CD14-positive monocyte (primary cell): Measurements from ENCODE around the gene PDIA5. TPM values are rescaled to one million over a fixed set of nuclear protein-coding genes. Genes with fewer than 3 reads are reported as not detected.

Source experiments
- DNase-seq, 3 donors: peaks; one replicate each; pipeline ENCODE4 v3.0.0-alpha.2; 2011 to 2022
- H2AFZ ChIP-seq: 2 replicates; pipeline ENCODE4 v1.6.0; 2012; ENCODE audit warnings: mild to moderate bottlenecking, low read depth, low read length, inconsistent platforms; ENCODE audit not compliant: insufficient read depth, poor library complexity, severe bottlenecking
- H3K27ac ChIP-seq, 2 donors: 1 replicate in 1 of 2; 2 replicates in 1 of 2; pipeline ENCODE4 v1.5.1; 2012 to 2013; ENCODE audit warnings: low read length in 2 of 2, control low read depth in 1 of 2, inconsistent platforms in 1 of 2, low read depth in 1 of 2, mild to moderate bottlenecking in 1 of 2
- H3K27me3 ChIP-seq, 2 donors: one replicate each; pipeline versions ENCODE4 v1.6.0 to v1.6.1; 2011 to 2013; ENCODE audit warnings: low read length in 2 of 2; ENCODE audit not compliant: control insufficient read depth in 2 of 2, insufficient read depth in 2 of 2
- H3K36me3 ChIP-seq, 2 donors: replicated peaks in 1 of 2; 1 replicate in 1 of 2; 2 replicates in 1 of 2; pipeline versions ENCODE4 v1.5.1 to v1.6.1; 2012 to 2013; ENCODE audit warnings: low read length in 2 of 2, control low read depth in 1 of 2, inconsistent platforms in 1 of 2, mild to moderate bottlenecking in 1 of 2; ENCODE audit not compliant: insufficient read depth in 2 of 2, control insufficient read depth in 1 of 2
- H3K4me1 ChIP-seq, 2 donors: 1 replicate in 1 of 2; 2 replicates in 1 of 2; pipeline versions ENCODE4 v1.5.1 to v1.6.1; 2012 to 2013; ENCODE audit warnings: low read length in 2 of 2, control low read depth in 1 of 2, inconsistent platforms in 1 of 2, mild to moderate bottlenecking in 1 of 2, moderate library complexity in 1 of 2; ENCODE audit not compliant: insufficient read depth in 2 of 2, control insufficient read depth in 1 of 2
- H3K4me2 ChIP-seq: replicated peaks from 2 replicates; pipeline ENCODE3; 2012; ENCODE audit warnings: low read length, moderate library complexity, mild to moderate bottlenecking; ENCODE audit not compliant: poor library complexity, severe bottlenecking; ENCODE audit errors: extremely low read depth
- H3K4me3 ChIP-seq, 3 experiments: fragments of 200-600 bp in 1 of 3; sonication (generic) in 1 of 3; replicated peaks in 1 of 3; 1 replicate in 2 of 3; 2 replicates in 1 of 3; pipeline ENCODE4 v1.5.1; 2011 to 2013; ENCODE audit warnings: low read length in 3 of 3, mild to moderate bottlenecking in 3 of 3, control low read depth in 2 of 3, low read depth in 2 of 3, inconsistent platforms in 1 of 3, moderate library complexity in 1 of 3
- H3K79me2 ChIP-seq: 2 replicates; pipeline ENCODE4 v1.6.0; 2012; ENCODE audit warnings: mild to moderate bottlenecking, control low read depth, inconsistent platforms, low read length, moderate library complexity; ENCODE audit not compliant: insufficient read depth
- H3K9ac ChIP-seq: 2 replicates; pipeline ENCODE4 v1.6.0; 2017; ENCODE audit warnings: low read length, mild to moderate bottlenecking; ENCODE audit not compliant: insufficient read depth, poor library complexity, severe bottlenecking
- H3K9me3 ChIP-seq, 2 donors: replicated peaks in 1 of 2; 1 replicate in 1 of 2; 2 replicates in 1 of 2; pipeline versions ENCODE4 v1.5.1 to v1.6.1; 2012 to 2013; ENCODE audit warnings: low read length in 2 of 2, control low read depth in 1 of 2; ENCODE audit not compliant: control insufficient read depth in 1 of 2, insufficient read depth in 1 of 2
- H4K20me1 ChIP-seq: 2 replicates; pipeline ENCODE4 v1.6.0; 2012; ENCODE audit warnings: mild to moderate bottlenecking, low read length, control low read depth, moderate library complexity; ENCODE audit not compliant: insufficient read depth
- H3K27ac Mint-ChIP-seq, 7 donors: one replicate each; pipeline ENCODE4 v1.8.0; 2020; ENCODE audit warnings: mild to moderate bottlenecking in 7 of 7, mixed read lengths in 7 of 7, moderate library complexity in 6 of 7, inconsistent platforms in 2 of 7
- H3K27me3 Mint-ChIP-seq, 3 donors: one replicate each; pipeline ENCODE4 v1.8.0; 2021 to 2022; ENCODE audit warnings: low read depth in 3 of 3, mild to moderate bottlenecking in 3 of 3, mixed read lengths in 3 of 3, moderate library complexity in 3 of 3, inconsistent platforms in 1 of 3
- H3K36me3 Mint-ChIP-seq, 2 donors: one replicate each; pipeline ENCODE4 v1.8.0; 2020; ENCODE audit warnings: mixed read lengths in 2 of 2, inconsistent platforms in 1 of 2, mild to moderate bottlenecking in 1 of 2
- H3K4me1 Mint-ChIP-seq: one replicate; pipeline ENCODE4 v1.8.0; 2020; ENCODE audit warnings: mild to moderate bottlenecking, mixed read lengths
- H3K4me3 Mint-ChIP-seq, 2 donors: one replicate each; pipeline ENCODE4 v1.8.0; 2020; ENCODE audit warnings: mild to moderate bottlenecking in 2 of 2, mixed read lengths in 2 of 2, moderate library complexity in 1 of 2
- H3K9me3 Mint-ChIP-seq, 7 donors: one replicate each; pipeline ENCODE4 v1.8.0; 2020 to 2022; ENCODE audit warnings: mixed read lengths in 7 of 7, mild to moderate bottlenecking in 6 of 7, moderate library complexity in 6 of 7, inconsistent platforms in 2 of 7
- CTCF ChIP-seq: fragments of 200-600 bp; IDR thresholded peaks from one replicate; pipeline ENCODE4 v1.8.0; 2022; ENCODE audit warnings: antibody characterized with exemption, mild to moderate bottlenecking
- WGBS: methylation state at CpG from one replicate; pipeline ENCODE4 v1.1.5; 2013; ENCODE audit warnings: missing lambda C conversion rate; ENCODE audit not compliant: insufficient coverage; 5-methylcytosine and 5-hydroxymethylcytosine counted together
- intact Hi-C, 2 donors: fragments of 100-400 bp; cut with micrococcal nuclease; formaldehyde crosslinking; loops; one replicate each; pipeline versions ENCODE4 v1.15.0 to v1.15.1; 2023
- polyA plus RNA-seq, 3 donors: library from polyadenylated mRNA; depleted of rRNA in 1 of 3; unstranded in 2 of 3; stranded (reverse) in 1 of 3; fragments of 300-500 nt in 2 of 3; fragments of >200 nt in 1 of 3; fragmentation: Illumina TruSeq in 2 of 3; gene quantifications; 1 replicate in 2 of 3; 2 replicates in 1 of 3; pipeline ENCODE4 v1.2.3, GENCODE V29; 2012 to 2021

PDIA5 gene
- polyA plus RNA-seq, 3 donors: 7.1 to 10.0 (median 9.2) TPM

GRCh38 chr3:123036352-123037014 is 30.3 kb upstream of the PDIA5 start:
- DNase-seq: peak; percentile 53 to 78 (median 63)
- H3K4me1 ChIP-seq: peaks cover 16% of the 10 kb centered on the region in 2 donors
- peaks cover 17% of the 10 kb centered on the region for H3K4me1 Mint-ChIP-seq
- peaks cover 0 to 2% (median 0%) of the 10 kb centered on the region in 7 donors for H3K9me3 Mint-ChIP-seq
- H3K9me3 ChIP-seq: no peaks in the 10 kb centered on the region
- no peak overlapping the region for H3K4me3 ChIP-seq
- no peaks in the 10 kb centered on the region for H3K79me2 ChIP-seq
- intact Hi-C loops: no loop called here
- peaks cover 0 to 2% of the 10 kb centered on the region in 2 donors for H3K27me3 ChIP-seq
- no peak overlapping the region for H3K27ac ChIP-seq
- H3K4me2 ChIP-seq: peak overlapping the region; percentile 5
- H3K4me3 Mint-ChIP-seq: no peak overlapping the region
- H3K36me3 ChIP-seq: no peaks in the 10 kb centered on the region
- TF ChIP-seq CTCF: no peak
- H3K27ac Mint-ChIP-seq: peak overlapping the region; percentile 69 to 92 (median 85)
- no peaks in the 10 kb centered on the region for H3K36me3 Mint-ChIP-seq
- H3K27me3 Mint-ChIP-seq: peaks cover 0 to 5% (median 1%) of the 10 kb centered on the region in 3 donors
- no peaks in the 10 kb centered on the region for H4K20me1 ChIP-seq
- no peak overlapping the region for H3K9ac ChIP-seq
- WGBS: 100% methylated on average over 2 of the region's 8 CpGs
- H2AFZ ChIP-seq: peak overlapping the region; percentile 64

GRCh38 chr3:123037015-123037375 is 29.8 kb upstream of the PDIA5 start:
- 100% methylated on average over 1 of the region's 5 CpGs for WGBS
- no peaks in the 10 kb centered on the region for H4K20me1 ChIP-seq
- intact Hi-C loops: no loop called here
- H3K9ac ChIP-seq: no peak overlapping the region
- H3K4me3 Mint-ChIP-seq: no peak overlapping the region
- peaks cover 17% of the 10 kb centered on the region for H3K4me1 Mint-ChIP-seq
- H3K36me3 Mint-ChIP-seq: no peaks in the 10 kb centered on the region
- no peaks in the 10 kb centered on the region for H3K79me2 ChIP-seq
- peaks cover 16% of the 10 kb centered on the region in 2 donors for H3K4me1 ChIP-seq
- peaks cover 0 to 5% (median 1%) of the 10 kb centered on the region in 3 donors for H3K27me3 Mint-ChIP-seq
- no peak overlapping the region for H3K27ac ChIP-seq
- H3K36me3 ChIP-seq: no peaks in the 10 kb centered on the region
- no peak overlapping the region for H2AFZ ChIP-seq
- H3K4me3 ChIP-seq: no peak overlapping the region
- no peaks in the 10 kb centered on the region for H3K9me3 ChIP-seq
- no peak for TF ChIP-seq CTCF
- no peaks in the 10 kb centered on the region for H3K27me3 ChIP-seq
- H3K27ac Mint-ChIP-seq: peak overlapping the region in 6 of 7 donors; percentile 18 to 91 (median 52)
- peak overlapping the region; percentile 5 for H3K4me2 ChIP-seq
- H3K9me3 Mint-ChIP-seq: peaks cover 0 to 2% (median 0%) of the 10 kb centered on the region in 7 donors
- no peak for DNase-seq
